ENCODE measurements around the gene TIGD6.
"Not testable (repeated sequence)": the region's sequence is repeated elsewhere in the genome, so short reads cannot be mapped to it uniquely, and the experiment has no call there.

The TIGD6 gene

DNA sequence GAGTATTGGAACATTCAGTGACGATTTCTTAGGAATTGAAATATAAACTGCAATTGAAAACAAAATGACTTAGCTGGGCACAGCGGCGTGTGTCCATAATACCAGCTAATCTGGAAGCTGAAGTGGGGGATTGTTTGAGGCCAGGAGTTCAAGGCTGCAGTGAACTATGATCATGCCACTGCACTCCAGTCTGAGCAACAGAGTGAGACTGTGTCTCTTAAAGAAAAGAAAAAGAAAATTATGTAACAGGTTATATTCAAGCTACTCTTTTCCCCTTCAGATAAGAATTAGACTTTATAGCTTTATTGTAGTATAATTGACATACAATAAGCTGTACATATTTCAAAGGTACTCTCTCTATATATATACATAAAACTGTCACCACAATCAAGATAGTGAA lies 33.5 kb downstream of the TIGD6 start:
- DNase-seq: no peak

GRCh38 chr5:149963729-149964128 lies 36.7 kb downstream of the TIGD6 start:
- DNase-seq: no peak

- no peak for DNase-seq
Observed at GRCh38 chr5:149962601-149963300, 37.7 kb downstream of the TIGD6 start.

GRCh38 chr5:149961957-149962409 lies 38.5 kb downstream of the TIGD6 start:
- DNase-seq: no peak

GRCh38 chr5:149961186-149961685 lies 39.2 kb downstream of the TIGD6 start:
- no peak for DNase-seq

GRCh38 chr5:149960272-149961185 lies 39.9 kb downstream of the TIGD6 start, which contains the start of gene SLC26A2:
TSS of gene SLC26A2 (plus strand) at chr5:149960758. CDS start at chr5:149977653, 16,895 bp downstream.
- peak; percentile 92 for DNase-seq

- DNase-seq: peak; percentile 9
Observed at GRCh38 chr5:149959406-149960236, 40.8 kb downstream of the TIGD6 start.

DNA sequence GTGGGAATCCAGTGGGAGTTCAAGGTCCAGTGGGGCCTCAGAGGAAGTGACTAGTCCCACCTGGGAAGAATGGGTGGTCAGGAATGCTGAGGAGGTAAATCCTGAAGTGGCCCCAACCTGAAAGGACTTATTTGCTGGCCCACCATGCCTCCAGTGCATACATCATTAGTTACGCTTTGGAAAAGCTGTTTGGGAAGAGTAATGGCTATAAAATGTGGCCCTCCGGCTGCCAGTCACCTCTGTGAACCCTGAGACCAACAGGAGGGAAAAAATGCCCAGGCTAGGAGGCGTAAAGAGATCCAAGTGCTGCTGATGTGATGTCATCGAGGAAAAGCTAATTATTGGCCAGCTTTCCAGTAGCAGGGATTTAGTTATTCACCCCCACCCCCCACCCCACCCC lies 42.6 kb downstream of the TIGD6 start:
- DNase-seq: no peak

- DNase-seq: no peak
Observed at GRCh38 chr5:149956685-149957084, 43.8 kb downstream of the TIGD6 start.

DNA sequence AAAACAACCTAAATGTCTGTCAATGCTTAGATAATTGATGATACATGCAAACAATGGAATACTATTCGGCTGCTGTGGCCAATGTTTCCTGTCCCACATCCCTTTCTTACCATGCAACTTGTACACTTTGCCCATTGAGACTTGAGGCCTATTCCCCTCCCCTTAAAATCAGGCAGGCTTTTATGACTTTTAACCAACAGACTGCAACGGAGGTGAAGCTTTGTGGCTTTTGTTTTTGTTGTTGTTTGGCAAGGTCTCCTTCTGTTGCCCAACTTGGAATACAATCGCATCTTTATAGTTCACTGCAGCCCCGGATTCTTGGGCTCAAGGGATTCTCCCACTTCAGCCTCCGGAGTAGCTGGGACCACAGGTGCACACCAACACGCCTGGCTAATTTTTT lies 45.7 kb downstream of the TIGD6 start:
- DNase-seq: no peak

DNA sequence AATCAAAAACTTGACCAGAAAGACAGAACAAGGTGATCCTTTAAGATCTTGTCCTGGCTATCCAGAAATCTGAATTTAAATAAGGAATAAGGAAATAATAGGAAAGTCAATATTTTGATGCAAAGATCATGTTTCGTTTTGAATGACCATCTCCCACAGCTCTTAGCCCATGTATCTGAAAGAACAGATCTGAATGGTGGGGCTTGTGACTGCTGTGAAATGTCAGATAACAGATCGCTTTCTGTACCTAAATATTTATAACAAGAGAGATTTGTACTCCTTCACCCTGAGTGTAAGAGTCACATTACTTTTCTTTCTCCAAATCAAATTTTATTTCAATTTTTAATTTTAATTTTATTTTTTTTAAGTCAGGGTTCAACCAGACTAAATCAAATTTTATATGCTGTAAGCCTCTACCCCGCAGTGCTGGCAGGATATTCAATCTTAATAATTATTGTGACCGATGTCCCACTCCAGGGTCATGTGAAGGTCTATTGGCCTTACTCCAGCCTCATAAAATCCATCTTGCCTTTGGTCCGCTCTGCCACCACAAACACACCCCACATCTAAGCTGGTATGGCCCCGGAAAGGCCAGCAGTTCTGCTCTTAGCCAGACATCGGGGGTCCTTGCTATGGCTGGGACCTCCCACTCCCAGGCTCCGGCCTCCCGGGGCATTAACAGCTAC lies 46.9 kb downstream of the TIGD6 start:
- no peak for DNase-seq

DNA sequence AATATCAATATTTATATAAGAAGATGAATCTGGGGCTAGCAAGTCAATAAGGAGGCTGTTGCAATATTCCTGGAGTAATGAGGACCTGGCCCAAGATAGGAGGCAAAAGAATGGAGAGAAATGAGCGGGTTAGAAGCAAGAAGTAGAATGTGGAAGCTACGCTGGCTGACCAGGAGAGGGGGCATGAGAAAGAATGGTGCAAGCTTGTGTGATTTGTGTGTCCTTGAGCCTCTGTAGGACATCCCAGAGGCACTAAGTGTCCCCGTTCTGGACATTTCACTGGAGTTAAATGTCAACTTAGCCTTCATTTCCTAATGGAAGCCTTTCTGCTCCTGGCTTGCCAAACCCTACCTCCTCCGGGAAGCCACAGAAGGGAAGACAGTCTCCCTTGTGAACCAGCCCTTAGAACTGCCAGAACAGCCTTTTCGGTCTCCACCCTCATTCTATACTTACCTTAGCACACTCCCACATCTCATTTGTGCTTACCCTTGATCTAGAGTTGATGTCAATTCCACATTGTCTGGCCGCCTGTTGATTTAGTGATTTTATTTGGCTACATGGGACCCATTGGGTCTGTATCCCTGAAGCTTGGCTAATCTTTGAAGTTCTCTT lies 49.2 kb downstream of the TIGD6 start:
- no peak for DNase-seq

DNA sequence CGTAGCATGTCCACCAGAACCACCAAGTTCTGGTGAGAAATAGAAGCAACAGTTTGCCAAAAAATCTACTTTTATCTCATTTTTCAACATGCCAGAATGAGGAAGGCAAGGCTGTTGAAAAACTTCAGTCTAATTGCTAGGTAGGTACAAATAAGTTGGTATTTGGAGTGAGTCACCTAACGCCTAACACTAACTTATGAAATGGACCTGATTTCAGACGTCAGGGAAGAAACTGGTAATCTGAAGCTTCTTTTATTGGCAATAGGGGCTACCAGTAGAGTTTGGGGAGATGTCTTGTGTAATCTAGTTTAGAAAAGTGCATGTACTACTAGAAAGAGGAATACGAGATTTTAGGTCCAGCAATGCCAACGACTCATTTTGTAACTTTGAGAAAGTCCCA lies 51.5 kb downstream of the TIGD6 start:
- no peak for DNase-seq

GRCh38 chr5:149946118-149946517 lies 54.3 kb downstream of the TIGD6 start:
- DNase-seq: no peak

- no peak for DNase-seq
Observed at GRCh38 chr5:149944666-149945065, 55.8 kb downstream of the TIGD6 start, which contains the start of gene PDE6A. TSS of gene PDE6A (minus strand) at chr5:149944793. CDS start at chr5:149944673, 120 bp downstream.

- not testable (repeated sequence) for DNase-seq
Observed at GRCh38 chr5:149943177-149943949, 57.1 kb downstream of the TIGD6 start.
